Endodermal cell (in vitro differentiated cells): ENCODE data around the gene MCF2L2. TPM values are rescaled to one million over a fixed set of nuclear protein-coding genes. Genes with fewer than 3 reads are reported as not detected.

Source experiments
- DNase-seq: peaks from one replicate; pipeline ENCODE4 v3.0.0-alpha.2; 2017
- H3K27ac ChIP-seq: 2 replicates; pipeline ENCODE4 v1.5.1; 2013; ENCODE audit warnings: mild to moderate bottlenecking, low read depth, low read length, moderate library complexity
- H3K27me3 ChIP-seq: 2 replicates; pipeline ENCODE4 v1.6.1; 2013; ENCODE audit warnings: mild to moderate bottlenecking, low read length, moderate library complexity; ENCODE audit not compliant: insufficient read depth, control insufficient read depth, poor library complexity, severe bottlenecking
- H3K36me3 ChIP-seq: 2 replicates; pipeline ENCODE4 v1.7.0; 2013; ENCODE audit warnings: mild to moderate bottlenecking, low read length, moderate library complexity; ENCODE audit not compliant: control insufficient read depth, insufficient read depth
- H3K4me1 ChIP-seq: one replicate; pipeline ENCODE4 v1.7.0; 2013; ENCODE audit warnings: low read length; ENCODE audit not compliant: control insufficient read depth, insufficient read depth
- H3K4me3 ChIP-seq: 2 replicates; pipeline ENCODE4 v1.5.1; 2013; ENCODE audit warnings: mild to moderate bottlenecking, low read length, moderate library complexity
- H3K9ac ChIP-seq: 2 replicates; pipeline ENCODE4 v1.6.1; 2013; ENCODE audit warnings: mild to moderate bottlenecking, low read length, moderate library complexity; ENCODE audit not compliant: poor library complexity, severe bottlenecking; ENCODE audit errors: extremely low read depth
- H3K9me3 ChIP-seq: 2 replicates; pipeline ENCODE4 v1.6.1; 2013; ENCODE audit warnings: mild to moderate bottlenecking, low read length, moderate library complexity; ENCODE audit not compliant: control insufficient read depth
- H3K27ac Mint-ChIP-seq: 2 replicates; pipeline ENCODE4 v1.8.0; 2020; ENCODE audit warnings: mixed read lengths
- H3K27me3 Mint-ChIP-seq: 2 replicates; pipeline ENCODE4 v1.8.0; 2021; ENCODE audit warnings: mild to moderate bottlenecking, mixed read lengths; ENCODE audit not compliant: insufficient read depth
- H3K36me3 Mint-ChIP-seq: 2 replicates; pipeline ENCODE4 v1.8.0; 2020; ENCODE audit warnings: low read depth, mixed read lengths
- H3K4me1 Mint-ChIP-seq: 2 replicates; pipeline ENCODE4 v1.8.0; 2020; ENCODE audit warnings: mixed read lengths
- H3K4me3 Mint-ChIP-seq: 2 replicates; pipeline ENCODE4 v1.8.0; 2020; ENCODE audit warnings: mild to moderate bottlenecking, moderate library complexity, mixed read lengths
- H3K9me3 Mint-ChIP-seq: 2 replicates; pipeline ENCODE4 v1.8.0; 2020; ENCODE audit warnings: mild to moderate bottlenecking, mixed read lengths
- WGBS, 2 experiments: methylation state at CpG; one replicate each; pipeline versions ENCODE4 v1.1.5 to v1.1.7; 2013; ENCODE audit warnings: missing lambda C conversion rate in 2 of 2, mixed read lengths in 1 of 2; ENCODE audit not compliant: insufficient coverage in 1 of 2, insufficient read length in 1 of 2; 5-methylcytosine and 5-hydroxymethylcytosine counted together
- total RNA-seq, 2 donors: library from RNA; stranded (reverse); fragmentation: NEBNext Ultra II Directional in 1 of 2; extraction: Animal tissue kit (Norgen Biotek cat#: 25700) in 1 of 2; gene quantifications; 2 replicates in 1 of 2; 3 replicates in 1 of 2; pipeline ENCODE4 v1.2.1, GENCODE V29; 2021
- TF ChIP-seq, protein P1 (sequence below): fragments of 200-600 bp; sonication (generic); conservative IDR thresholded peaks from 2 replicates; pipeline ENCODE4 v1.5.0; 2021; ENCODE audit warnings: antibody characterized with exemption, mild to moderate bottlenecking

Gene MCF2L2
- total RNA-seq, 2 donors from 2014 or later, result 72.6 to 86.5 TPM

DNA sequence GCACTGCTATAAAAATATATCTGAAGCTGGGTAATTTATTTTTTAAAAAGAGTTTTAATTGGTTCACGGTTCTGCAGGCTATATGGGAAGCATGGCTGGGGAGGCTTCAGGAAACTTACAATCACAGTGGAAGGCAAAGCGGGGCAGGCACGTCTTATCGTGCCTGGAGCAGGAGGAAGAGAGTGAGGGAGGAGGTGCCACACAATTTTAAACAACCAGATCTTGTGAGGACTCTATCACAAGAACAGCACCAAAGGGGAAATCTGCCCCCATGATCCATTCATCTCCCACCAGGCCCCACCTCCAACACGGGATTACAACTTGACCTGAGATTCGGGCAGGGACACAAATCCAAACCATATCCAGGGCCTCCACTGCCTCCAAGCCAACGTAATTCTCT, 75.0 kb downstream of the MCF2L2 start:
- TF ChIP-seq, protein P1, sequence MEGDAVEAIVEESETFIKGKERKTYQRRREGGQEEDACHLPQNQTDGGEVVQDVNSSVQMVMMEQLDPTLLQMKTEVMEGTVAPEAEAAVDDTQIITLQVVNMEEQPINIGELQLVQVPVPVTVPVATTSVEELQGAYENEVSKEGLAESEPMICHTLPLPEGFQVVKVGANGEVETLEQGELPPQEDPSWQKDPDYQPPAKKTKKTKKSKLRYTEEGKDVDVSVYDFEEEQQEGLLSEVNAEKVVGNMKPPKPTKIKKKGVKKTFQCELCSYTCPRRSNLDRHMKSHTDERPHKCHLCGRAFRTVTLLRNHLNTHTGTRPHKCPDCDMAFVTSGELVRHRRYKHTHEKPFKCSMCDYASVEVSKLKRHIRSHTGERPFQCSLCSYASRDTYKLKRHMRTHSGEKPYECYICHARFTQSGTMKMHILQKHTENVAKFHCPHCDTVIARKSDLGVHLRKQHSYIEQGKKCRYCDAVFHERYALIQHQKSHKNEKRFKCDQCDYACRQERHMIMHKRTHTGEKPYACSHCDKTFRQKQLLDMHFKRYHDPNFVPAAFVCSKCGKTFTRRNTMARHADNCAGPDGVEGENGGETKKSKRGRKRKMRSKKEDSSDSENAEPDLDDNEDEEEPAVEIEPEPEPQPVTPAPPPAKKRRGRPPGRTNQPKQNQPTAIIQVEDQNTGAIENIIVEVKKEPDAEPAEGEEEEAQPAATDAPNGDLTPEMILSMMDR, result no peak
- 80 to 84% methylated on average over 5 to 7 of the region's 7 CpGs for WGBS, 2 experiments
- H3K27ac Mint-ChIP-seq, result peak overlapping the region; percentile 73

GRCh38 chr3:183350164-183350563, 78.3 kb downstream of the MCF2L2 start:
- Histone ChIP-seq H3K27ac (no peak overlapping the region), H3K27me3 (no peaks in the 10 kb centered on the region), H3K9me3 (peaks cover 24% of the 10 kb centered on the region), H3K9ac (no peak overlapping the region), H3K4me3 (peak overlapping the region; percentile 51), H3K4me1 (peaks cover 26% of the 10 kb centered on the region), H3K36me3 (peaks cover 62% of the 10 kb centered on the region)
- TF ChIP-seq, protein P1, result no peak
- Mint-ChIP-seq H3K27ac (peak overlapping the region; percentile 6), H3K9me3 (peaks cover 34% of the 10 kb centered on the region), H3K27me3 (no peaks in the 10 kb centered on the region), H3K4me1 (peaks cover 21% of the 10 kb centered on the region), H3K4me3 (no peak overlapping the region), H3K36me3 (peaks cover 63% of the 10 kb centered on the region)
- 92 to 100% methylated on average over 2 to 3 of the region's 3 CpGs for WGBS, 2 experiments
- DNase-seq, result no peak

More for the DNA sequence above, 75.0 kb downstream of the MCF2L2 start:
- Histone ChIP-seq H3K27me3 (no peaks in the 10 kb centered on the region), H3K4me3 (peak overlapping the region; percentile 39), H3K9me3 (peaks cover 38% of the 10 kb centered on the region), H3K27ac (peak overlapping the region; percentile 19), H3K36me3 (peaks cover 79% of the 10 kb centered on the region), H3K4me1 (peaks cover 26% of the 10 kb centered on the region), H3K9ac (peak overlapping the region; percentile 71)
- no peak overlapping the region for H3K4me3 Mint-ChIP-seq
- H3K27me3 Mint-ChIP-seq, result no peaks in the 10 kb centered on the region
- peaks cover 60% of the 10 kb centered on the region for H3K36me3 Mint-ChIP-seq
- no peak for DNase-seq
- H3K4me1 Mint-ChIP-seq, result peaks cover 21% of the 10 kb centered on the region
- H3K9me3 Mint-ChIP-seq, result peaks cover 15% of the 10 kb centered on the region

GRCh38 chr3:183349421-183350157, 78.8 kb downstream of the MCF2L2 start:
- H3K27ac Mint-ChIP-seq, result peak overlapping the region; percentile 6
- no peaks in the 10 kb centered on the region for H3K27me3 Mint-ChIP-seq
- Histone ChIP-seq H3K27ac (no peak overlapping the region), H3K4me3 (peak overlapping the region; percentile 51), H3K9me3 (peaks cover 24% of the 10 kb centered on the region), H3K4me1 (peaks cover 26% of the 10 kb centered on the region), H3K36me3 (peaks cover 59% of the 10 kb centered on the region), H3K27me3 (no peaks in the 10 kb centered on the region), H3K9ac (no peak overlapping the region)
- WGBS, 2 experiments, result 84 to 89% methylated on average over 7 to 8 of the region's 8 CpGs
- H3K4me1 Mint-ChIP-seq, result peaks cover 20% of the 10 kb centered on the region
- peaks cover 38% of the 10 kb centered on the region for H3K9me3 Mint-ChIP-seq
- peaks cover 68% of the 10 kb centered on the region for H3K36me3 Mint-ChIP-seq
- no peak for DNase-seq
- TF ChIP-seq, protein P1, result no peak
- no peak overlapping the region for H3K4me3 Mint-ChIP-seq
